GM19468 (cell line): Measurements from ENCODE around the gene FKBP14.
"Not testable (repeated sequence)": the region's sequence is repeated elsewhere in the genome, so short reads cannot be mapped to it uniquely, and the experiment has no call there.

Source experiments
- ATAC-seq: cut with Tn5 transposase; IDR thresholded peaks from one replicate; pipeline ENCODE4 v1.9.1; 2021; ENCODE audit warnings: mild to moderate bottlenecking, moderate library complexity, moderate number of reproducible peaks; ENCODE audit not compliant: unreplicated experiment; ENCODE audit errors: extremely low read depth

FKBP14 gene

DNA sequence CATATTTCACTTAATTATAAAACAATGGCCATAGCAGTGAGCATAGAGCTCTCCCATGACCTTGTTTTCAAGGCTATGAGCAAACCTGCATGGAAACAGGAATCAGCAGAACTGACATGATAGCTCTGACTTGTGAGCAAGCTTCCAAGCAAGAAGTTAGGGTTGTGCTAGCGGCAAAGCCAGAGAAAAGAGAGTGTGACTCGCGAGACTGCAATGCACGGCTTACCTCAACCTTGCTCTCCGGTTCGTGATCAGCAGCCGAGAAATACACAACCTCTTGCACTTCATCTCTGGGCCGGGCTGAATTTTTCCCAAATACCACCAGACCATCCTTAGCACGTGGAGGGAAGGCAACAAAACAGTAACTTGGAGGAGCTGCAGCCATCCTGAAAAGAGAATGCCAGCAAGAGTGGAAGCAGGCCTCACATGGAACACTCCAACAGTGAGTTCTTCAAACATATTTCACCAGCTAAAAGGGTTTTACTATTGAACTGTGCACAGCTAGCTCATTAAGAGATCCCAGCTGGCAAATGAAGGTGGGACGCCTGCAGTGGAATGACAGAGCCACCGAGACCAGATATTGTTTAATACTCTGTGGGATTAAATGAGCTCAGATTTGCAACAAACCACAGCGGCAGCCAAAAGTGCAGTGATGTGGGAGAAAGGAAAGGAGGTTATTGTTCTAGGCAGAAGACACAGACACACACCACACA lies 57.7 kb downstream of the FKBP14 start:
- ATAC-seq, result no peak

DNA sequence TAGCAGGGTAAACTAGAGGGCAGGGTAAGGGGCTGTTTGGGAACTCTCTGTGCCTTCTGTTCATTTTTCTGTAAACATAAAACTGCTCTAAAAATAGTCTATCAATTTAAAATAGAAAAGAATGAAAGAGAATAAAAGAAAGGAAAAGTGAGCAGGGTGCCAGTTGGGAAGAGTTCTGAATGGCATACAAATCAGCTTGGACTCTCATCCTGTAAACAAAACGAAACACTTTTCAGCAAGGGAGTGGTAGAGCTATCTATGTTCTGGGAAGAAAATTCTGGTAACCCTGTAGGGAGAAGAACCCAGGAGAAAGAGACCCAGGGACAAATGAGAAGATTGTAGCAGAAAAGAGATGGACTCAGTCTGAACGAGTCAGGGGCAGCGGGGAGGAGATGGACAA lies 61.5 kb downstream of the FKBP14 start:
- ATAC-seq, result no peak

DNA sequence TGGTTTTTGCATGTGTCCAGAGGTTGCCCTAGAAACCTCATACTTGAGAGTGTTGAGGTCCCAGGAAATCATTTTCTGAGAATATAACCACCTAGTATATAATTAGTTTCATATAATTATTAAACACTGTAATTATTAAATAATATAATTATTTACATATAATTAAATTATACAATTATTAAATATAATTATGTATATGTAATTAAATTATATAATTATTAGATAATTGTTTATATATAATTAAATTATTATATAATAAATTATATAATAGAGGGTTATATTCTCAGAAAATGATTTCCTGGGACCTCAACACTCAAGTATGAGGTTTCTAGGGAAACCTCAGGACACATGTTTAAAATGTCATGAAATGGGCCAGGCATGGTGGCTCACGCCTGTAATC lies 64.5 kb downstream of the FKBP14 start:
- no peak for ATAC-seq

DNA sequence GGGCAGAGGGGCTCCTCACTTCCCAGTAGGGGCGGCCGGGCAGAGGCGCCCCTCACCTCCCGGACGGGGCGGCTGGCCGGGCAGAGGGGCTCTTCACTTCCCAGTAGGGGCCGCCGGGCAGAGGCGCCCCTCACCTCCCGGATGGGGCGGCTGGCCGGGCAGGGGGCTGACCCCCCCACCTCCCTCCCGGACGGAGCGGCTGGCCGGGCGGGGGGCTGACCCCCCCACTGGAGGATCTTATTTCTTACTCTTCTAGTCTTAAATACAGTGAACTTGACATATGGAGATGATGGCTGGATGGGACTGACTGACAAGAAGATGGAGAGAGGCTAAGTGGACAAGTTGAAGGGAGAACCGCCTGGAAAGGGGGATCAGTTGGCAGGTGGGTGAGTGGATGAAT lies 64.9 kb downstream of the FKBP14 start:
- not testable (repeated sequence) for ATAC-seq
